ENCODE results near the gene SOD2. TPM values are rescaled to one million over a fixed set of nuclear protein-coding genes. Genes with fewer than 3 reads are reported as not detected.
A peak's percentile ranks its signal among the peaks of the same experiment; 100 is the strongest.

The SOD2 gene
- total and polyA plus RNA-seq, 9 of the 15 experiments (the other 6 are each of a cell fraction or from before 2014, with no cell fraction given): 39.8 to 140 (median 95.8) TPM

- TF ChIP-seq HNRNPLL (IDR thresholded peaks at IDR 0.05; ENCODE audit: low read depth, low read length, poor library complexity, severe bottlenecking) (peak; percentile 92), ZNF764 (CRISPR knock-in tag; IDR thresholded peaks at IDR 0.05; ENCODE audit: low read depth) (0 out of 2 replicates have a peak, but pooled peaks have one; percentile 45), FOS (IDR thresholded peaks at IDR 0.05; ENCODE audit: extremely low read depth, insufficient read length) (no peak), REST (IDR thresholded peaks at IDR 0.05; ENCODE audit: borderline replicate concordance) (no peak; the same call in 1 of the 2 replicates), REST (CRISPR knock-in tag; IDR thresholded peaks at IDR 0.05; ENCODE audit: low read depth) (peak; percentile 80; the same call in 1 of the 2 replicates), PHF21A (IDR thresholded peaks at IDR 0.05; ENCODE audit: borderline replicate concordance, low read depth) (no peak), MCM7 (IDR thresholded peaks at IDR 0.05) (no peak), POLR2AphosphoS5 (IDR thresholded peaks at IDR 0.05; ENCODE audit: control insufficient read depth, insufficient read depth, low read depth, low read length) (peak; percentile 77), CREBBP (IDR thresholded peaks at IDR 0.05; ENCODE audit: low read depth, low read length) (no peak), ID3 (CRISPR knock-in tag; IDR thresholded peaks at IDR 0.05) (no peak), ID3 (tag; IDR thresholded peaks at IDR 0.05) (0 out of 2 replicates have a peak, but pooled peaks have one; percentile 21), ZNF707 (CRISPR knock-in tag; conservative IDR thresholded peaks at IDR 0.05) (no peak), ATF6 (CRISPR knock-in tag; IDR thresholded peaks at IDR 0.05) (no peak; the same call in 1 of the 2 replicates), HIVEP1 (CRISPR knock-in tag; IDR thresholded peaks at IDR 0.05) (no peak), ETS1 (conservative IDR thresholded peaks at IDR 0.05; ENCODE audit: control insufficient read depth, low read depth, low read length) (peak; percentile 41), ETV1 (tag; conservative IDR thresholded peaks at IDR 0.05; ENCODE audit: low read depth) (no peak)
These were observed at the start of gene SOD2 (continued) for GRCh38 chr6:159693128-159693893.
